HG02885 (cell line): ENCODE results near the gene NUP88.
A peak's percentile ranks its signal among the peaks of the same experiment; 100 is the strongest.

Experiments
- ATAC-seq: cut with Tn5 transposase; IDR thresholded peaks from one replicate; pipeline ENCODE4 v1.9.1; 2021; ENCODE audit warnings: mild to moderate bottlenecking; ENCODE audit not compliant: unreplicated experiment, poor library complexity

NUP88 gene

GRCh38 chr17:5422505-5422904, 3.0 kb upstream of the NUP88 start:
- ATAC-seq, result no peak

- peak; percentile 57 for ATAC-seq
Observed at GRCh38 chr17:5419959-5420653, 644 bp upstream of the NUP88 start, which contains the start of gene RPAIN. TSS of gene RPAIN (plus strand) at chr17:5420182. CDS start at chr17:5420211, 29 bp downstream.

DNA sequence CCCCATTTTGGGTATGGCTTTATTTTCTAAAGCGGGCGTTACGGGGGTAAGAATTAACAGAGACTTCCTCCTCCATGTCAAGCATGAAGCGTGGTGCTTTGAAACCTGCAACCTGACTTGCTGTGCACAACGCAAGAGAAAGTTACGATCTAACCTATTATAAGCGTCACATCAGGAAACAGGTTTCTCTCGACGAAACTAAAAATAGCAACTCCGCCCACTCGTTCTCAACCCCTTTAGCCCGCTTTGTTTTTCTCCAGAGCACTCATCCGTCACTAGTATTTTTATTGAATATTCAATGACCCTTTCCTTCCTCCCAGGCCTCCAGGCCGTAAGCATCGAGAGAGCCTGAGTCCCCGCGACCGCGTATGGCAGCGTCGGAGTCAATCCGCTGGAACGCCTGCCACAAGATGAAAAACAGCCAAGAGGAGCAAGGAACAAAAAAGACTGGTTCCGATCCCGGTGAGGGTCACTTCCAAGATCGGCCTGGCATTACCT, 555 bp downstream of the NUP88 start:
- ATAC-seq, result peak; percentile 38

DNA sequence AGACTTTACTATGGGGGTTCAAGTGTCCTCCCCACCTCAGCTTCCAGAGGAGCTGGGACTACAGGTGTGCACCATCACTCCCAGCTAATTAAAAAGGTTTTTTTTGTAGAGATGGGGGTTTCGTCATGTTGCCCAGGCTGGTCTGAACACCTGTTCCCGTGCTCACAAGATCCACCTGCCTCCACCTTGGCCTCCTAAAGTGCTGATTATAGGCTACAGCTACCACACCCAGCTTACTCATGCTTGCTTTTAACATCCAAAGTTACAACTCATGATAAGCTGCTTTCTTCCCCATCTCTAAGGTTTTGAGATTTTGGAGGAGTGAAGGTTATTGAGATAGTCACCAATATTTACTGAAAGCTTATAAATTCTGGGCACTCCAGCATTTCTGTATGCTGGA, 2.6 kb downstream of the NUP88 start:
- no peak for ATAC-seq

GRCh38 chr17:5413682-5414081, 5.8 kb downstream of the NUP88 start:
- ATAC-seq, result no peak

GRCh38 chr17:5410594-5411272, 8.7 kb downstream of the NUP88 start:
- no peak for ATAC-seq

- ATAC-seq, result no peak
Observed at GRCh38 chr17:5408186-5408585, 11.3 kb downstream of the NUP88 start.

- no peak for ATAC-seq
Observed at GRCh38 chr17:5405400-5405799, 14.1 kb downstream of the NUP88 start.

DNA sequence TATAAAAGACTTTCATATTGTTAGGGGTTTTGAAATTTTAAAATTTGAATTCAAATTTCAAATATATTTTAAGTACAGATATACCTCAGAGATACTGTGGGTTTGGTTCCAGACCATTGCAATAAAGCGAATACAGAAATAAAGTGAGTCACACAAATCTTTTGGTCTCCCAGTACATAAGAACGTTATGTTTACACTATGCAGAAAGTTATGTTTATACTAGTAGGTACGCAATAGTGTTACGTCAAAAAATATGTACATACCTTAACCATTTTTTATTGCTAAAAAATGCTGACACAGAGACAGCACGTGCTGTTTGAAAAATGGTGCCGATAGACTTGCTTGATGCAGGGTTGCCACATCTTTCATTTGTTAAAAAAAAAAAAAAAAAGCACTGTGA, 19.7 kb downstream of the NUP88 start:
- no peak for ATAC-seq

- ATAC-seq, result no peak
Observed at GRCh38 chr17:5396612-5397011, 22.9 kb downstream of the NUP88 start.

DNA sequence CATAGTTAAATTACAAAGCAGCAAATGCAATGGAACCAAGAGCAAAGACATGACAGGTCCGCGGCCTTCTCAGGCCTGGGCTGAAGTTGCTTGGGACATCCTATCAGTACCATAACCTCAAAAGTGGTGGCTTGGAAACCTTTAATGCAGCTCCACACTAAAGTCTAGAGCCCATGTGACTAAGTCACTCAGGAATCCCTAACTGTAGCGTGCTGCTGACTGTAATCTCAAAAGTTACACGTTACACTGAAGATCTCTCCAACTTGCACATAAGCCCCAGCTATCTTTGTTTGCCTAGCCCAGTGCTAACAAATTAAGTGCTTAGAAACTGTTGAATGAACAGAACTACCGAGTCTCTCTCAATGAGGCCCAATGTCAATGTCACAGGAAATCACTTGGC, 27.8 kb downstream of the NUP88 start:
- no peak for ATAC-seq

DNA sequence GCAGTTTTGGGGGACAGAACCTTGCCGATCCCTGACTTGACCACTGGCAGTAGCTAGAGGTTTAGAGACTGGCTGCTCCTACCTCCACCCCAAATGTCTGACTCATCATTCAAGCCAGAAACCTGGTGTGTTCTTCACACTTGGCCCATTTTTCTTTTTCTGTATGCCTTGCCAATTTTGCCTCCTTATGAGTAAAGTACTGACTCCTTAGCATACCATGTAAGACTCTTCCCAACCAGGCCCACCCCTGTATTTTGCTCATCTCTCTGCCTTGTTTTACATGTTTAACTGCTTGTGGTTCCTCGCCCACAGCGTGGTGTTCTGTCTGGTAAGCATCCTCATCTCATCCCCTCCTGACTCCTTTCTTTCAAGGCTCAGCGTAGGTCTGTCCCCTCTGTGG, 37.9 kb downstream of the NUP88 start:
- no peak for ATAC-seq

GRCh38 chr17:5380491-5381135, 38.8 kb downstream of the NUP88 start:
- ATAC-seq, result no peak

- ATAC-seq, result no peak
Observed at GRCh38 chr17:5379351-5380107, 39.9 kb downstream of the NUP88 start.

- no peak for ATAC-seq
Observed at GRCh38 chr17:5378566-5379207, 40.8 kb downstream of the NUP88 start.

DNA sequence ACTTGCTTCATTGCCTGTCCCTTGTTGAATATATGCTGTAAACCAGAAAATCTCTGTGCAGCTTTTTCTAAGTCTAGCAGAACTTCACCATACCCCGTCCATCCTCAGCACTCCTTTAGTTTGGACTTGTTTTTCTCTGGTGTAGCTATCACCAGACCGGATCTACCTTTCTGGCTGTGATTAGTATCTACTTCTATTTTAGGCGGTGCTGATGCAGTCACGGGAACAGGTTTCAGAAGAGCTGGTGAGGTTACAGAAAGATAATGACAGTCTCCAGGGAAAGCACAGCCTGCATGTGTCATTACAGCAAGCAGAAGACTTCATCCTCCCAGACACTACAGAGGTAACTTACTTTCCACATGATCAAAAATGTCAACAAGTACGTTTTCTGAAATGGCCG, 46.4 kb downstream of the NUP88 start:
- no peak for ATAC-seq

DNA sequence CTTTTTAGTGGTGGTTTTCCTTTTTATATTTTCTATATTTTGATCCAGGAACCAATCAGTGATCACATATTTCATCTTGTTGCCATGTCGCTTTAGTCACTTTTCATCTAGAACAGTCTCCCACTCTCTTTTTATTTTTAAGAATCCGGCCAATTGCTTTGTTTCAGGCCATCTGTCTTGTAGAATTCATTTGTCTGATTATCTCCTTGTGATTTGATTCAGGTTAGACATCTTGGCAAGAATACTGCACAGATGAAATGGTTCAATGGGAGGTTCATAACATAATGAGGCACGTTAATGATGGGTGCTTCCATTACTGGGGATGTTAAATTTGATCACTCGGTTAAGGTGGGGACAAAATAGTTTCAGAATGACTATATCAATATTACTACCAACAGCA, 49.1 kb downstream of the NUP88 start:
- no peak for ATAC-seq

GRCh38 chr17:5365831-5366230, 53.6 kb downstream of the NUP88 start:
- ATAC-seq, result no peak

GRCh38 chr17:5364696-5365095, 54.8 kb downstream of the NUP88 start:
- ATAC-seq, result no peak

GRCh38 chr17:5364156-5364555, 55.3 kb downstream of the NUP88 start:
- no peak for ATAC-seq
